ENCODE measurements around the gene IARS1. TPM values are rescaled to one million over a fixed set of nuclear protein-coding genes. Genes with fewer than 3 reads are reported as not detected.
A peak's percentile ranks its signal among the peaks of the same experiment; 100 is the strongest.

IARS1 gene
- total RNA-seq, 1 experiment from 2014 or later = 403 TPM

- DNase-seq (ENCODE audit: unreplicated experiment) = no peak
- no peak for TF ChIP-seq CTCF (IDR thresholded peaks at IDR 0.05; ENCODE audit: unreplicated experiment)
- no peak overlapping the region for H3K4me3 Mint-ChIP-seq (ENCODE audit: unreplicated experiment)
- H3K27me3 Mint-ChIP-seq (ENCODE audit: insufficient read depth, unreplicated experiment) = no peaks in the 10 kb centered on the region
- peaks cover 86% of the 10 kb centered on the region for H3K36me3 Mint-ChIP-seq (ENCODE audit: insufficient read depth, unreplicated experiment)
- no peaks in the 10 kb centered on the region for H3K9me3 Mint-ChIP-seq (ENCODE audit: unreplicated experiment)
- ChIA-PET CTCF (interaction anchor here (1.3 kb wide), 1 partner anchor 13 kb away, joined by 4 read pairs; no protein-coding TSS in a partner anchor), POLR2A (interaction anchor here (5.2 kb wide), 1 partner anchor 10 kb away, joined by 40 read pairs; the partner anchor contains the start of genes CENPP and NOL8)
- intact Hi-C loops (cut with micrococcal nuclease) = no loop called here
- BruUV-seq (replicated peaks) = TSS peak; percentile 19
- peaks cover 13% of the 10 kb centered on the region for H3K4me1 Mint-ChIP-seq (ENCODE audit: insufficient read depth, unreplicated experiment)
- H3K27ac Mint-ChIP-seq (ENCODE audit: low read depth, unreplicated experiment) = no peak overlapping the region
Observed at GRCh38 chr9:92315456-92315855, 22.0 kb upstream of the IARS1 start.

- DNase-seq (ENCODE audit: unreplicated experiment) = no peak
- CTCF ChIA-PET = interaction anchor here (1.1 kb wide), 1 partner anchor 175 kb away, joined by 4 read pairs; no protein-coding TSS in a partner anchor
- POLR2A ChIA-PET = interaction anchor here (1.0 to 5.2 kb wide), 4 partner anchors 11 to 76 kb away, joined by 3 to 40 read pairs (median 4); partner anchors contain the start of genes CENPP and NOL8
- no peaks in the 10 kb centered on the region for H3K9me3 Mint-ChIP-seq (ENCODE audit: unreplicated experiment)
- intact Hi-C loops (cut with micrococcal nuclease) = no loop called here
- peaks cover 13% of the 10 kb centered on the region for H3K4me1 Mint-ChIP-seq (ENCODE audit: insufficient read depth, unreplicated experiment)
- no peak for TF ChIP-seq CTCF (IDR thresholded peaks at IDR 0.05; ENCODE audit: unreplicated experiment)
- H3K27me3 Mint-ChIP-seq (ENCODE audit: insufficient read depth, unreplicated experiment) = no peaks in the 10 kb centered on the region
- H3K27ac Mint-ChIP-seq (ENCODE audit: low read depth, unreplicated experiment) = peak overlapping the region; percentile 80
- no TSS peak for BruUV-seq (replicated peaks)
- H3K36me3 Mint-ChIP-seq (ENCODE audit: insufficient read depth, unreplicated experiment) = peaks cover 90% of the 10 kb centered on the region
- H3K4me3 Mint-ChIP-seq (ENCODE audit: unreplicated experiment) = no peak overlapping the region
Observed at GRCh38 chr9:92313624-92314012, 20.1 kb upstream of the IARS1 start.

- POLR2A ChIA-PET = interaction anchor here (0.7 to 5.2 kb wide), 6 partner anchors 11 to 75 kb away, joined by 3 to 40 read pairs (median 4); partner anchors contain the start of genes CENPP and NOL8
- DNase-seq (ENCODE audit: unreplicated experiment) = peak; percentile 38
- Mint-ChIP-seq H3K27me3 (ENCODE audit: insufficient read depth, unreplicated experiment) (no peaks in the 10 kb centered on the region), H3K36me3 (ENCODE audit: insufficient read depth, unreplicated experiment) (peaks cover 90% of the 10 kb centered on the region), H3K27ac (ENCODE audit: low read depth, unreplicated experiment) (peak overlapping the region; percentile 80), H3K4me1 (ENCODE audit: insufficient read depth, unreplicated experiment) (peaks cover 13% of the 10 kb centered on the region), H3K9me3 (ENCODE audit: unreplicated experiment) (no peaks in the 10 kb centered on the region), H3K4me3 (ENCODE audit: unreplicated experiment) (no peak overlapping the region)
- TF ChIP-seq CTCF (IDR thresholded peaks at IDR 0.05; ENCODE audit: unreplicated experiment) = no peak
- CTCF ChIA-PET = interaction anchor here (0.7 to 1.9 kb wide), 4 partner anchors 11 to 174 kb away, joined by 3 to 8 read pairs (median 4); no protein-coding TSS in a partner anchor
- no TSS peak for BruUV-seq (replicated peaks)
- intact Hi-C loops (cut with micrococcal nuclease) = no loop called here
Observed at GRCh38 chr9:92312887-92313623, 19.6 kb upstream of the IARS1 start.

GRCh38 chr9:92310562-92310961 lies 17.1 kb upstream of the IARS1 start:
- H3K27me3 Mint-ChIP-seq (ENCODE audit: insufficient read depth, unreplicated experiment) = no peaks in the 10 kb centered on the region
- DNase-seq (ENCODE audit: unreplicated experiment) = no peak
- H3K27ac Mint-ChIP-seq (ENCODE audit: low read depth, unreplicated experiment) = no peak overlapping the region
- intact Hi-C loops (cut with micrococcal nuclease) = no loop called here
- peaks cover 89% of the 10 kb centered on the region for H3K36me3 Mint-ChIP-seq (ENCODE audit: insufficient read depth, unreplicated experiment)
- H3K9me3 Mint-ChIP-seq (ENCODE audit: unreplicated experiment) = no peaks in the 10 kb centered on the region
- CTCF ChIA-PET = no interaction called here
- TF ChIP-seq CTCF (IDR thresholded peaks at IDR 0.05; ENCODE audit: unreplicated experiment) = no peak
- H3K4me3 Mint-ChIP-seq (ENCODE audit: unreplicated experiment) = no peak overlapping the region
- BruUV-seq (replicated peaks) = no TSS peak
- POLR2A ChIA-PET = interaction anchor here (1.3 to 2.6 kb wide), 2 partner anchors 9 to 15 kb away, joined by 3 to 12 read pairs; partner anchors contain the start of genes CENPP and NOL8
- peaks cover 13% of the 10 kb centered on the region for H3K4me1 Mint-ChIP-seq (ENCODE audit: insufficient read depth, unreplicated experiment)
